ENCODE measurements around the gene PRDM1. TPM values are rescaled to one million over a fixed set of nuclear protein-coding genes. Genes with fewer than 3 reads are reported as not detected.
A peak's percentile ranks its signal among the peaks of the same experiment; 100 is the strongest.

PRDM1 gene
- total RNA-seq, 1 experiment from 2014 or later = 0.40 TPM

GRCh38 chr6:106099235-106099537, 13.1 kb downstream of the PRDM1 start:
- no peaks in the 10 kb centered on the region for H3K27me3 Mint-ChIP-seq (ENCODE audit: unreplicated experiment)
- peaks cover 7% of the 10 kb centered on the region for H3K36me3 Mint-ChIP-seq (ENCODE audit: insufficient read depth, unreplicated experiment)
- intact Hi-C loops (cut with micrococcal nuclease; ENCODE audit: unreplicated experiment) = loop anchor here (5.0 to 10.0 kb wide), 2 partner anchors 96 to 123 kb away; no protein-coding TSS in a partner anchor
- CTCF ChIA-PET = interaction anchor here (1.2 kb wide), 1 partner anchor 9 kb away, joined by 3 read pairs; no protein-coding TSS in a partner anchor
- DNase-seq = no peak
- H3K27ac Mint-ChIP-seq (ENCODE audit: unreplicated experiment) = peak overlapping the region; percentile 67
- TF ChIP-seq CTCF (IDR thresholded peaks at IDR 0.05; ENCODE audit: unreplicated experiment) = no peak
- no peaks in the 10 kb centered on the region for H3K9me3 Mint-ChIP-seq (ENCODE audit: low read depth, unreplicated experiment)
- BruUV-seq (replicated peaks) = TSS peak; percentile 75
- H3K4me1 Mint-ChIP-seq (ENCODE audit: low read depth, unreplicated experiment) = peaks cover 28% of the 10 kb centered on the region
- peak overlapping the region; percentile 71 for H3K4me3 Mint-ChIP-seq (ENCODE audit: low read depth, unreplicated experiment)

GRCh38 chr6:106100755-106101154, 14.6 kb downstream of the PRDM1 start:
- no peak for TF ChIP-seq CTCF (IDR thresholded peaks at IDR 0.05; ENCODE audit: unreplicated experiment)
- peaks cover 28% of the 10 kb centered on the region for H3K4me1 Mint-ChIP-seq (ENCODE audit: low read depth, unreplicated experiment)
- no peak for DNase-seq
- H3K9me3 Mint-ChIP-seq (ENCODE audit: low read depth, unreplicated experiment) = no peaks in the 10 kb centered on the region
- H3K4me3 Mint-ChIP-seq (ENCODE audit: low read depth, unreplicated experiment) = no peak overlapping the region
- no peaks in the 10 kb centered on the region for H3K27me3 Mint-ChIP-seq (ENCODE audit: unreplicated experiment)
- peaks cover 7% of the 10 kb centered on the region for H3K36me3 Mint-ChIP-seq (ENCODE audit: insufficient read depth, unreplicated experiment)
- no TSS peak for BruUV-seq (replicated peaks)
- CTCF ChIA-PET = no interaction called here
- no peak overlapping the region for H3K27ac Mint-ChIP-seq (ENCODE audit: unreplicated experiment)
- intact Hi-C loops (cut with micrococcal nuclease; ENCODE audit: unreplicated experiment) = no loop called here

GRCh38 chr6:106101466-106101865, 15.3 kb downstream of the PRDM1 start:
- H3K4me1 Mint-ChIP-seq (ENCODE audit: low read depth, unreplicated experiment) = peaks cover 28% of the 10 kb centered on the region
- TF ChIP-seq CTCF (IDR thresholded peaks at IDR 0.05; ENCODE audit: unreplicated experiment) = no peak

GRCh38 chr6:106102034-106102433, 15.9 kb downstream of the PRDM1 start:
- BruUV-seq (replicated peaks) = no TSS peak
- no peak for DNase-seq
- Mint-ChIP-seq H3K27ac (ENCODE audit: unreplicated experiment) (peak overlapping the region; percentile 63), H3K36me3 (ENCODE audit: insufficient read depth, unreplicated experiment) (peaks cover 7% of the 10 kb centered on the region), H3K27me3 (ENCODE audit: unreplicated experiment) (no peaks in the 10 kb centered on the region), H3K4me1 (ENCODE audit: low read depth, unreplicated experiment) (peaks cover 27% of the 10 kb centered on the region), H3K4me3 (ENCODE audit: low read depth, unreplicated experiment) (no peak overlapping the region), H3K9me3 (ENCODE audit: low read depth, unreplicated experiment) (no peaks in the 10 kb centered on the region)
- intact Hi-C loops (cut with micrococcal nuclease; ENCODE audit: unreplicated experiment) = no loop called here
- CTCF ChIA-PET = no interaction called here
- TF ChIP-seq CTCF (IDR thresholded peaks at IDR 0.05; ENCODE audit: unreplicated experiment) = no peak

More at GRCh38 chr6:106101466-106101865, 15.3 kb downstream of the PRDM1 start:
- Mint-ChIP-seq H3K4me3 (ENCODE audit: low read depth, unreplicated experiment) (no peak overlapping the region), H3K27me3 (ENCODE audit: unreplicated experiment) (no peaks in the 10 kb centered on the region), H3K36me3 (ENCODE audit: insufficient read depth, unreplicated experiment) (peaks cover 7% of the 10 kb centered on the region), H3K9me3 (ENCODE audit: low read depth, unreplicated experiment) (no peaks in the 10 kb centered on the region), H3K27ac (ENCODE audit: unreplicated experiment) (peak overlapping the region; percentile 63)
- no TSS peak for BruUV-seq (replicated peaks)
- peak; percentile 20 for DNase-seq
- intact Hi-C loops (cut with micrococcal nuclease; ENCODE audit: unreplicated experiment) = no loop called here
- CTCF ChIA-PET = no interaction called here

Measured in Calu3 (cell line).